Dedifferentiated amniotic fluid mesenchymal stem cell (primary cell): ENCODE data around the gene ACIN1.
A peak's percentile ranks its signal among the peaks of the same experiment; 100 is the strongest.

Experiments
- DNase-seq: peaks from one replicate; pipeline ENCODE4 v3.0.0-alpha.2; 2016; ENCODE audit errors: extremely low spot score

ACIN1 gene, protein sequence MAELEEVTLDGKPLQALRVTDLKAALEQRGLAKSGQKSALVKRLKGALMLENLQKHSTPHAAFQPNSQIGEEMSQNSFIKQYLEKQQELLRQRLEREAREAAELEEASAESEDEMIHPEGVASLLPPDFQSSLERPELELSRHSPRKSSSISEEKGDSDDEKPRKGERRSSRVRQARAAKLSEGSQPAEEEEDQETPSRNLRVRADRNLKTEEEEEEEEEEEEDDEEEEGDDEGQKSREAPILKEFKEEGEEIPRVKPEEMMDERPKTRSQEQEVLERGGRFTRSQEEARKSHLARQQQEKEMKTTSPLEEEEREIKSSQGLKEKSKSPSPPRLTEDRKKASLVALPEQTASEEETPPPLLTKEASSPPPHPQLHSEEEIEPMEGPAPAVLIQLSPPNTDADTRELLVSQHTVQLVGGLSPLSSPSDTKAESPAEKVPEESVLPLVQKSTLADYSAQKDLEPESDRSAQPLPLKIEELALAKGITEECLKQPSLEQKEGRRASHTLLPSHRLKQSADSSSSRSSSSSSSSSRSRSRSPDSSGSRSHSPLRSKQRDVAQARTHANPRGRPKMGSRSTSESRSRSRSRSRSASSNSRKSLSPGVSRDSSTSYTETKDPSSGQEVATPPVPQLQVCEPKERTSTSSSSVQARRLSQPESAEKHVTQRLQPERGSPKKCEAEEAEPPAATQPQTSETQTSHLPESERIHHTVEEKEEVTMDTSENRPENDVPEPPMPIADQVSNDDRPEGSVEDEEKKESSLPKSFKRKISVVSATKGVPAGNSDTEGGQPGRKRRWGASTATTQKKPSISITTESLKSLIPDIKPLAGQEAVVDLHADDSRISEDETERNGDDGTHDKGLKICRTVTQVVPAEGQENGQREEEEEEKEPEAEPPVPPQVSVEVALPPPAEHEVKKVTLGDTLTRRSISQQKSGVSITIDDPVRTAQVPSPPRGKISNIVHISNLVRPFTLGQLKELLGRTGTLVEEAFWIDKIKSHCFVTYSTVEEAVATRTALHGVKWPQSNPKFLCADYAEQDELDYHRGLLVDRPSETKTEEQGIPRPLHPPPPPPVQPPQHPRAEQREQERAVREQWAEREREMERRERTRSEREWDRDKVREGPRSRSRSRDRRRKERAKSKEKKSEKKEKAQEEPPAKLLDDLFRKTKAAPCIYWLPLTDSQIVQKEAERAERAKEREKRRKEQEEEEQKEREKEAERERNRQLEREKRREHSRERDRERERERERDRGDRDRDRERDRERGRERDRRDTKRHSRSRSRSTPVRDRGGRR

DNA sequence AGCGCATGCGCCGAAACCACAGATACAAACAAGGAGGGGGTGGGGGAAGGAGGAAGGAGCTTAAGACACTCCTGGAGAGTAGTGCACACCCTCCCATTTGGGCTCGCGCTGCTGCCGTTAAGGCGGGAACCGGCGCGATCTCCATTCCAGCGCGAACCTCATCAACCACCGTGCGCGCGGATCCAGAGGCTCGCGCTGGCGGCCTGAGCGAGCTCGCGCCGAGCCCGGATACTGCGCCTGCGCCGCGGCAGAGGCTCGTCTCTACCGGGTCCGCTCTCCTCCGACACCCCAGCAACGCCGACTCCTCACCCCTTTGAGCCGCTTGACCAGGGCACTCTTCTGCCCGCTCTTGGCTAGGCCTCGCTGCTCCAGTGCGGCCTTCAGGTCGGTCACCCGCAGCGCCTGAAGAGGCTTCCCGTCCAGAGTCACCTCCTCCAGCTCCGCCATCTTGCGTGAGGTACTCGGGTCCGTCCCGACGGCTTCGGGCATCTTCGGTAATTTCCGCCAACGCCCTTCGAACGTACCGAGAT is at the start of gene ACIN1:
ACIN1 (minus strand) TSS at position 471 of the 530 bp plus-strand sequence; CDS start at position 447, 24 bp downstream.
- DNase-seq: peak; percentile 76

DNA sequence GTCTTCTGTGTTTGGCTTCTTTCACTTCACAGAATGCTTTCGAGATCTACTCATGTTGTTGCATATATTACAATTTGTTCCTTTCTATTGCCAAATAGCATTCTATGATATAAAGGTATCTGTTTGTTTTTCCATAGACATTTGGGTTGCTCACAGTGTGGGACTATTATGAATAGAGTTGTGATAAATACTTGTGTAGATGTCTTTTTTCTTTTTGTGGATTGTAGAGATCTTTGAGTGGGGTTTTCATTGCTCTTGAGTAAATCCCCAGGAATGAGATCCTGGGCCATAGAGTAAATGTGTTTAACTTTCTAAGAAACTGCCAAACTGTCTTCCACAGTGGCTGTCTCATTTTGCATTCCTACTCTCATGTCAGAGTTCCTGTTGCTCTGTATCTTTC is 49.0 kb upstream of the ACIN1 start:
- DNase-seq: no peak

DNA sequence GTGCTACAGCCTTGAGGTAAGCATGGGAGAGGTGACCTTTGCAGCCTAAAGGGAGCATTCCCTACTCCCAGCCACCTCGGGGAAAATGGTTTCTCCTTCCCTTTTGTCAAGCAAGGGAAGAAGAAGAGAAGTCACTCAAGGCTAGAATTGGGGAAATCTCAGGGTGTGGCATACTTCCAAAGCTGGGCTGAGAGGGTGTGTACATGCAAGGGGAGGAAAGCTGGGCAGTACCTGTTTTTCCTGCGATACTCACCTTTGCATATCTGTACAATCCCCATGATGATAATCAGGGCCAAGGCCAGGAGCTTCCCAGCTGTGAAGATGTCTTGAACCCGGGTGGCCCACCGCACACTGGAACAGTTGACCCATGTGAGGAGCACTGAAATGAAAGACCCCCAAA is 47.9 kb upstream of the ACIN1 start:
- no peak for DNase-seq

DNA sequence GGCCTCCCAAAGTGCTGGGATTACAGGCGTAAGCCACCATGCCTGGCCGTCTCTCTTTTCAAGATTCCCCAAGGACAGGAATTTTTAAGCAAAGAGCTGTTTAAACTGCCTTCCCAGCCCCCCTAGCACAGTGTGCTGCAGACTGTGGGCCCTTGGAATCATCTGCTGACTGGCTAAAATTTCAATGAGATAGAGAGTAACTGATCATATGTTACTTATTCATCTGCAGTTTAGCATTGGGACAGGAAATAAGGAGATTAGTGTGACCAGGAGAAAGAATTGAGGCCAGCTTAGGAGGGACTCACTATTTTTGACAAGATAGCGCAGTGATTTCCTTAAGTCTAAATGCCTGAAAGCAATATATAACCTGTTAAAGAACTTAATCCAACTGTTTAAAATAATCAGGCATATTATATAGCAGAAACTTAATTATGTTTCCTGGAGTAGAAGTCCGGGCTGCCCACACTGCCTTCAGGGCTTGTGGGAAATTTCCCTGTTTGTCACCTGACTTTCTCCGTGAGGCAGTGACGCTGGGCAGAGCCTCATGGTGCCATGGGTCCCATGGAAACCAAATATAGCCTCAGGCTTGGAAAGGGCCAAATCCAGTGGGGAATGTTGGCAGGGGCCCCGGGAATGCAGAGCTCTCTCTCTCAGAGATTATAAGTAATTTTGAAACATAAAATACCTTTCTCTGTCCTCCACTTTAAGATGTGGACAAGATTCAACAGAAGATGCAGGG is 46.9 kb upstream of the ACIN1 start:
- peak; percentile 84 for DNase-seq

DNA sequence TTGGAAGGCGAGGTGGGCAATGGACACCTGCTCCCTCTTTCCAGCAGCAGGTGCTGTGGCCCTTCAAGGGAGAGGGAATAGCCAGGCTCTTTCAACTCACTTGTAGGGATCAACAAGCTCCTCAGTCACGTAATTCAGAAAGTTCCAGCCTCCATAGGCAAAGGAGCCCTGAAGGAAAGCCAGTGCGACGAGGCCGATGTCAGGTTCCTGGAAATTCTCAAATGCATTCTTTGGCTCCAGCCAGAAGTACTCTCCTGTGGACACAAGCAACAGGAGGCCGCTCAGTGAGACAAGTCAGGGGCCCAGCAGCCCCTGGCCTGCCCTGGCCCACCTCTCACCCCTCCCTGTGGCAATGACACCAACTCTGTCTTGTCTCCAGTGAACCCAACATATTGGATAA is 45.4 kb upstream of the ACIN1 start:
- DNase-seq: no peak

DNA sequence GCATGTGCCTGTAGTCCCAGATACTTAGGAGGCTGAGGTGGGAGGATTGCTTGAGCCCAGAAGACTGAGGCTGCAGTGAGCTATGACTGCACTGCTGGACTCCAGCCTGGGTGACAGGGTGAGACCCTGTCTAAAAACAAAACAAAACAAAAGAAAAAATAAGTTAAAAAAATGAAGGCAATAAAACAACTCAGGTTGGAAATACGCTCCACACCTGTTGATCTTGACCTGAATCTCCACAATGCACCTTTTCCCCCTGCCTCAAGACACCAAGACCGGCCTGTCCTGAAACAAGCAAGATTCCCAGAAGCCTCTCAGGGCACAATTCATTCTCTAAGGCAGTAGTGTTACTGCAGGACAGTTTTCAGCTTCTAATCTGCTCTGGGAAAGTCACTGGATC is 44.9 kb upstream of the ACIN1 start:
- no peak for DNase-seq

DNA sequence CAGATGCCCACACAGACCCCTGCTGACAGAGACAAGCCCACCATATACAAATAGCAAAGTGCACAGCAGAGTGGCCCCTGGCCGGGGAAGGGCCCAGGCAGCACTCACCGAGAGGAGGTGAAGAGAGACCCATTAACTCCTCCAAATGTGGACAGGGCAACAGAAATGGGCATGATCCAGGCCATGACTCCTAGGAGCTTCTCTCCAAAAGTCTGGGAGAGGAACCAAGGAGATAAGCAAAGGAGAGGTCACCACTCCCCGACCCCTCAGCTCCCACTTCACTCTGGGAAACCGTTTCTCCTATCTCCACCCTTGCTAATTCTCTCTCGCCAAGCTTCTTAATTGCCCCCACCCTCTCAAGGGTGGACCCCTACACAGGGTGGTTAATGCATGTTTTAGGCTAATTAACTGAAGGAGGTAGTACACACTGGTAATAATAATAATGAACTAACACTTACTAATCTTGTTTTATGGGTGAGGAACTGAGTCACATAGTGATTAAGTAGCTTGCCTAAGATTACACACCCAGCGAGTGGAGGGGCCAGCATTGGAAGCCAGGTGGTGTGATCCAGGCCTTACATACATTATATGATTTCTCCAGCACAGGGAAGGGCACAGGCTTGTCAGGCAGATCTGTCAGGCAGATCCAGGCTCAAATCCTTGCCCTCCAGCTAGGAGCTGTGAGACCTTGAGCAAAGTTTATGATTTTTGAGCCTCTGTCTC is 43.0 kb upstream of the ACIN1 start:
- DNase-seq: no peak

DNA sequence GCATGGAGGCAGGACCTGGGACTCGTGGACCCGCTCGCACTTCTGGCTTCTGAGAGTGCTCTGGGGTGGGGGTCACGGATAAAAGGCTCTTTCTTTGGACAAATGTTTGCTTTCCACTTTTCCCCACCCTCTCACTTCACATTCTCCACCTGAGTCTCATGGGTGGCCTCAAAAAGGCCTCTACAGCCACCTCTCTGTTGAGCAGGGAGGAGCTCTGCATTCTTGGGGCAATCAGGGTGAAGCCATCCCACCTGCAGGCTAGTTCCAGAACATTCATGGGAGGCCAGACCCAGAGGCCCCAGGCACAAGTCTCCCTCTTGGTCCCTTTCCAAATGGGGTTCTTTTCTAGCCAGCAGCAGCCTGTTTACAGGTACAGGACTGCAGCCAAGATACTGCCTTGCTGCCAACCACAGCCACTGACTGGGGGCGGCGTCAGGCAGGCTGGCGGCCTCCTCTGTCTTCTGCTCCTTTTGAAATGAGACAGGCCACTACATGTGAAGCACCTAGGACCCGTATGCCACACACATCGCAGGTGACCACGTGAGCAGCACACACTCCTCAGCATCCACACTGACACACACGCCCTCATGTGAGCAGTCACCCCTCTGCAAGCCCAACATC is 42.4 kb upstream of the ACIN1 start:
- DNase-seq: no peak

DNA sequence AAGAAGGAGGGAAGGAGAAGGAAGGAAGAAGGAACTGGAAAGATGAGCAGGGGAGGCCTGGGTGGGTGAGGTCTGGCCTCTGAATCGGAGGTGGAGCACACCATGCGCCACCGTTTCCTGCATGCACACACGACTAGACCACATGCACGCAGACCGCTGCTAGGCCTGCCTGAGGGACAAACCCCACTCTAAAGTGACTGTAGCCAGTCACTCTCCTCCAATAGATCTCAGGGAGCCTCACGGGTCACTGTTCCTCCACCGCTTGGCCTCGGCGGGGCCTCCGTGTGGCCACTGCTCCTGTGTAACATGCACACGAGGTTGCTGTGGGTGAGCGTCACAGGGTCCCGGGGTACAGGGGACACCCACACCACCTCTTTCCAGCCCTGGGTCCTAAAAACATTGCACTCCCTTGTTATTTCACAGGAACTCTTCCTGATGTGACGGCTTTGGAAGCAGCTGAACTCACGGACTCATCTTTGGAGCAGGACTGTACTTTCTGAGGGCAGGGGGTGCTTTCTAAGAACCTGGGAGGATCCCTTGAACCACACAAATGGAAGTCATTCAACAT is 41.7 kb upstream of the ACIN1 start:
- no peak for DNase-seq

DNA sequence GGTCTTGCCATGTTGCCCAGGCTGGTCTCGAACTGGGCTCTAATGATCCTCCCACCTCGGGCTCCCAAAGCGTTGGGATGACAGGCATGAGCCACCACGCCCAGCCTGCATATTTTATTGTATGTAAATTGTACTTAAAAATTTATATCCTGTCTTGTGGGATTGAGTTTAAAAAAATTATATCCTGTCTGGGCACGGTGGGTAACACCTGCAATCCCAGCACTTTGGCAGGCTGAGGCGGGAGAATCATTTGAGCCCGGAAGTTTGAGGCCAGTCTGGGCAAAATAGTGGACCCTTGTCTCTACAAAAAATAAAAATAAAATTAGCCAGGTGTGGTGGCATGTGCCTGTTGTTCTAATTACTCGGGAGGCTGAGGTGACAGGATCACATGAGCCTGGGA is 38.0 kb upstream of the ACIN1 start:
- no peak for DNase-seq

DNA sequence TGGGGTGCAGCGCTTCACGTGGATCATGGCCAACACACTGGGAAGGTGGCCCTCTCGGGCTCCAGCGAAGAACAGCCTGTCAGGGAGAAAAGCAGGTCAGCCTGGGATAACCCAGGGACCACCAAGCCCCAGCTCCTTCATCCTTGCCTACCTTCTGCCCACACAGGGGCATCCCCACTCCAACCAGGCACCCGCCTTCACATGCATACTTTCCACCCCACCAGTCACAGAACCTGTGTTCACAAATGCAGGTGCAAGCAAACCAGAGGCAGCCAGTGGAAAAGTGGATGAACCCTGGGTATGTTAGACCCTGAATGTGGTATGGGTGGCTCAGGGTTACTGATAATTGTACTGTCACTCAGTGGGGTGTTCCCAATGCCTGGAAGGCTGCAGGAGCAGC is 36.5 kb upstream of the ACIN1 start:
- no peak for DNase-seq

DNA sequence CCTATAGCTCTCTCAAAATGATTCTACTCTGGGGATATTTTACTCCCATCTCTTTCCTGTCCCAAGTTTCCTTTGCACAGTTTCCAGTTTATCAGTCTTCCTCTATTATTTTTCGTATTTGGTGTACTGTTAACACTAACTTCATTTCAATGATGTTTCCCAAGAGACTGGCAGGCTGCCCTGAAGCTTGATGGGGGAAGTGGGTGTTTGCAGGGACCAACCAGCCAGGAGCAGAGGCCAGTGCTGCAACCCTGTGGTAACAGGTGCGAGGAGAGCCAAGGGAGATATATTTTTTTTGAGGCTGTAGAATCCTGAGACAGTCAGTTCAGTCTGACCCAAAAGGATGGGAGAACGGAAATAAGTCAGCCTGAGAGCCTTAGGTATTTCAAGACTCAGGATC is 35.9 kb upstream of the ACIN1 start:
- no peak for DNase-seq

DNA sequence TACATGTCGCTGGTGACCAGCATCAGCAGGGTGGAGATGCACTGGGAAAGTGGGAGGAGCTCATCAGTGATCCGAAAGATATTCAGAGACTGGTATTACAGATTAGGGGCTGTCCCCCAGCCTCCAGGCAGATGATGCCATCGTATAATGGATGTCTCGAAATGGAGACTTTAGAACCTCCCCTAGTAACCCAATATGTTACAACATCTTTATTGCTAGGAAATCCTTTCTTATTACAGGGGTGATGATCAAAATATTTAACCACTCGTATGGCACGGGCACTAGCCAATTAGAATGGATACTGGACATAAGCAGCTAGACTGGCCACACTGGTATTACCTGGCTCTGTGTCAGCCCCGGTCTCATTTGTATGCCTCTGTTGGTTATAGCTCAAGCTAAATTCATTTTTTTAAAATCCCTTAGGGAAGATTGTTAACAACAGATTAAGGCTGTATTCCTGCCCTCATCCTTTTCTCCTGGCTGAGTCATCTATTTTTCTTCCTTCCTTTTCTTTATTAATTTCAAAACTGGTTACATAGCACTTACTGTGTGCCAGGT is 34.9 kb upstream of the ACIN1 start:
- no peak for DNase-seq

DNA sequence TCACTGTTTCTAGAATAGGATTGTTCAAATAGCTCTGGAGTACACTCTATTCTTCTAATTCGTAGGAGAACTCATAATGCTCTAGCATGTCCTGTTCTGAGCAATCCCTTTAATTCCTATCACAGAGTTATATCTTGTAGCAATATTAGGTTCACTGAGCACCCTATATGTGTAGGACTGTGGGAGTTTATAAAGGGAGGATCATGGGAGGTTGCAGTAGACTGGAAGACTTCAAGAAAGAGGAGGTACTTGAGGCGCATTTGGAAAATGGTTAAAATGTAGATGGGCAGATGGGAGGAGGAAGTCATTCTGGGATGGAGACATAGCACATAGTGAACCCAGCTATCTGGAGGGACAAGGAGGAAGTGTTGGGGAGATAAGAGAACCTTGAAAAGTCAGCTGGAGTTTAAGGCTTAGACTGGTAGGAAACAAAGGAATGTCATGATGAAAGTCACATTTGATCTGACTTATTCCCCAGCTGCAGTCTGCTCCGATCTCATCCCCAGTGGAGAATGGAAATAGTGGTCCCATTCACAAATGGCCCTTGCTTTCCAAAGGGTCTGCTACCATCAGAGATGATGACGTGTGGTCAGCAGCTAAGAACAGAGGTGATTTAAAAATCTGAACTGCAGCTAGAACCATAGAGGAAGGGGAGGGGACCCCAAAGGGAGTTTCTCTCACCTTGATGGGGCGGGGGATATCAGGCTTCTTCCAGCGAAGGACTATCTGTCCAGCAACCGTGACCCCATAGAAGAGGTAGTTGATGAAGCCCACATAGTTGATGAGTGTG is 34.2 kb upstream of the ACIN1 start:
- DNase-seq: no peak

DNA sequence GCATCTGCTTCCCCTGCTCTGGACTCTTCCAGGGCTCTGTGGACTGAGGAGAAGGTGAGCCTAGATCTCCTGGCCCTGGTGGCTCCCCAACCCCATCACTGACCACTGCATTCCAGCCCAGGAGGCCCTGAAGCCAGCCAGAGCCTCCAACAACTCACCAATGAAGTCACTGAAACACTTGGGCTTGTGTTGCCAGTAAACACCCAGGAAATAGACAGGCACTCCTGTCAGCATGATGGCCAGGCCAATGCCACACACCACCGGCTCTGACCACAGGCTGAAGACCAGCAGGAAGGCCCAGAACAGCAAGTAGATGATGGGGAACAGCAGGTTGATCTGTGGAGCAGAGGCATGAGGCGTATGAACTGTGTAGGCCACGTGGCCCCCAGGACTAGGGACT is 32.9 kb upstream of the ACIN1 start:
- DNase-seq: no peak

DNA sequence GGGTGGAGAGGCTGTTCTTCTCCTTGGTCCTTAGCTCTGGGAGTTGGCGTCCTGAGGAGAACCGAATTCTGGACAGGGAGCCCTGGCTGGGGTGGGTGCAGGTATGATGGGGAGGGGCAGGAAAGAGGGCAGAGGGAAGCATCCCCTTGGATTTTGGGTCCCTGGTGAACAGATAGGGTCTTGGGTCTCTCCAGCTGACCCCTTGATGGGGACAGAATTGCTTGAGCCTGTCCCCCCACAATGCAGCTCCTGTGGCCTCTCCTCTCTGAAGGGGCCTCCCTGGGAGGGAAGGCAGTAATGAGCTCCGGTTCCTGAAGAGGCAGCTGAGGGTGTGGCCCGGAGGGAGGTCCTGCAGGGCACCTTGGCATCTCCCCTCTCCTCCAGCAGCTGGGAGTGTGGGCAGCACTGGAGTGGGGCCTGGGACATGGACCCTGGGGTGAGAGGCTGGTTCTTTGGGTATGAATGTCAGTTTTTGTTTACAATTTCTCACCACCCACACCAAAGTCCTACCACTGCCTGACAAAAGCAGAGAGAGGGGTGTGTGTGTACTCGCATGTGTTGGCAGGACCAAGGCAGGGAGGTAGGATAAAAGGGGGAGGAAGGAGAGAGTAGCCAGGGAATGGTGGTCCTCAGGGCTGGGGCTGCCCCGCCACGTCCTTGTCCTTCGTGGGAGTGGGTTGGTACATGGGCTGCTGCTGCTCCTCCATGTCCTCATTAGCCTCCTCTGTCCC is 31.8 kb upstream of the ACIN1 start:
- no peak for DNase-seq

DNA sequence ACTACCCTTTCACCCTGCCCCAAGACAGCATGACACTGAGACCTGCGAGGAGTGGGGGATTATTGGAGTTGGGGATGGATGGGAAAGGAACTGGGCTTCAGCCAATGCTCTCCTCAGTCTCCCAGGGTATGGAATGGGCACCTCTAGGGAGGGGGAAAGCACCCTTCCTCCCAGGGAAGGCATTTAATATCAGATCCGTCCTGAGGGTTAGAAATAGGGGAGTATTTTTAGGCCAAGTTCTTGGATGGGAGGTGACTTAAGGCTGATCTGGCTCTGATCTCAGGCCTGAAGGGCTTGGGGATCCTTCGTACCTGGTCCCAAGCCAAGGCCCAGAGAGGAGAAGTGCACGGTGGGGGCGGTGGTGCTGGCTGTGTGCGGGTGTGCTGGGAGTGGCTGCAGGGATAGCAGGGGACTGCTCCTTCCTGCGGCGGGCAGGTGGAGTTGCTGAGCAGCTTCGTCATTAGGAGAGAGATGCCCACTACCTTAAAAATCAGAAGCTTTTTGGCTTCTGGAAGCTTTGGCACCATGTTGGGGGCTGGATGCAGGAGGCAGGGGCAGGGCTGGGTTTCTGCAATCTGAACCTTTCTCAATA is 31.1 kb upstream of the ACIN1 start:
- DNase-seq: no peak

DNA sequence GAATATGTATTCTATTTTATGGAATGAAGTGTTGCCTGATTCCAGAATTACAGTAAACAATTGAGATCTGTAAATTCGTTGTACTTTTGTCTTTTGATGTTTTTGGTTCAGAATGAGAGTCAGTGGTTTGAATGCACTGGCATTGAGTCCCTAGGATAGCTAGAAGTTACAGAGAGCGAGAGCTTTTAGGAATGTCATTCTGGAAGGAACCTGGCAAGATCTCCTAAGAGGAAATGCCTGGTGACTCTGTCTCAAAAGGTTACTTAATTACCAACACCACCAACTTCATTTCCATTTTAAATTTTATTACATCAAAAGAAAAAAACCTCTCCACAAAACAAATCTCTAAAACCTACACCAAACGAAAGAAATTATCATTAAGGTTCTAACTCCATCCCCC is 30.1 kb upstream of the ACIN1 start:
- DNase-seq: no peak
